ENCODE measurements around the gene PPP2R5A.

Gene PPP2R5A

GRCh38 chr1:212256369-212256768 is 28.8 kb upstream of the PPP2R5A start:
- no peak for FAIRE-seq
- no peak for DNase-seq (ENCODE audit: insufficient read length, low spot score)
- no peak for TF ChIP-seq POLR2A (IDR thresholded peaks at IDR 0.05; ENCODE audit: low read depth, low read length)

- DNase-seq (ENCODE audit: insufficient read length, low spot score), result no peak
- FAIRE-seq, result no peak
- TF ChIP-seq POLR2A (IDR thresholded peaks at IDR 0.05; ENCODE audit: low read depth, low read length), result no peak
Measured at GRCh38 chr1:212257157-212257556, 28.1 kb upstream of the PPP2R5A start.

GRCh38 chr1:212259693-212260480 is 25.3 kb upstream of the PPP2R5A start:
- no peak for FAIRE-seq
- DNase-seq (ENCODE audit: insufficient read length, low spot score), result no peak

GRCh38 chr1:212260557-212261355 is 24.5 kb upstream of the PPP2R5A start:
- TF ChIP-seq POLR2A (IDR thresholded peaks at IDR 0.05; ENCODE audit: low read depth, low read length), result no peak
- DNase-seq (ENCODE audit: insufficient read length, low spot score) (no peak), FAIRE-seq (no peak)

More at GRCh38 chr1:212259693-212260480, 25.3 kb upstream of the PPP2R5A start:
- no peak for TF ChIP-seq POLR2A (IDR thresholded peaks at IDR 0.05; ENCODE audit: low read depth, low read length)

GRCh38 chr1:212261361-212261929 is 23.8 kb upstream of the PPP2R5A start:
- TF ChIP-seq POLR2A (IDR thresholded peaks at IDR 0.05; ENCODE audit: low read depth, low read length), result no peak
- DNase-seq (ENCODE audit: insufficient read length, low spot score), result no peak
- FAIRE-seq, result no peak

GRCh38 chr1:212267017-212267416 is 18.2 kb upstream of the PPP2R5A start:
- FAIRE-seq, result no peak
- DNase-seq (ENCODE audit: insufficient read length, low spot score), result no peak
- TF ChIP-seq POLR2A (IDR thresholded peaks at IDR 0.05; ENCODE audit: low read depth, low read length), result no peak

- TF ChIP-seq POLR2A (IDR thresholded peaks at IDR 0.05; ENCODE audit: low read depth, low read length), result no peak
- DNase-seq (ENCODE audit: insufficient read length, low spot score) (no peak), FAIRE-seq (no peak)
Measured at GRCh38 chr1:212267460-212267859, 17.8 kb upstream of the PPP2R5A start.

- no peak for DNase-seq (ENCODE audit: insufficient read length, low spot score)
- FAIRE-seq, result no peak
- TF ChIP-seq POLR2A (IDR thresholded peaks at IDR 0.05; ENCODE audit: low read depth, low read length), result no peak
Measured at GRCh38 chr1:212269306-212269705, 15.9 kb upstream of the PPP2R5A start.

- no peak for TF ChIP-seq POLR2A (IDR thresholded peaks at IDR 0.05; ENCODE audit: low read depth, low read length)
- no peak for FAIRE-seq
- no peak for DNase-seq (ENCODE audit: insufficient read length, low spot score)
Measured at GRCh38 chr1:212270564-212270963, 14.6 kb upstream of the PPP2R5A start.

GRCh38 chr1:212271234-212271633 is 14.0 kb upstream of the PPP2R5A start:
- no peak for DNase-seq (ENCODE audit: insufficient read length, low spot score)
- TF ChIP-seq POLR2A (IDR thresholded peaks at IDR 0.05; ENCODE audit: low read depth, low read length), result no peak
- no peak for FAIRE-seq

- no peak for FAIRE-seq
- TF ChIP-seq POLR2A (IDR thresholded peaks at IDR 0.05; ENCODE audit: low read depth, low read length), result no peak
Measured at GRCh38 chr1:212271823-212272485, 13.3 kb upstream of the PPP2R5A start.

GRCh38 chr1:212281590-212281989 is 3.6 kb upstream of the PPP2R5A start:
- no peak for TF ChIP-seq POLR2A (IDR thresholded peaks at IDR 0.05; ENCODE audit: low read depth, low read length)
- FAIRE-seq (no peak), DNase-seq (ENCODE audit: insufficient read length, low spot score) (no peak)

More at GRCh38 chr1:212271823-212272485, 13.3 kb upstream of the PPP2R5A start:
- no peak for DNase-seq (ENCODE audit: insufficient read length, low spot score)

- DNase-seq (ENCODE audit: insufficient read length, low spot score) (no peak), FAIRE-seq (no peak)
- TF ChIP-seq POLR2A (IDR thresholded peaks at IDR 0.05; ENCODE audit: low read depth, low read length), result no peak
Measured at GRCh38 chr1:212283741-212284140, 1.5 kb upstream of the PPP2R5A start.

GRCh38 chr1:212284332-212284743 is 872 bp upstream of the PPP2R5A start:
- no peak for TF ChIP-seq POLR2A (IDR thresholded peaks at IDR 0.05; ENCODE audit: low read depth, low read length)
- FAIRE-seq, result no peak
- no peak for DNase-seq (ENCODE audit: insufficient read length, low spot score)
